GM18520 (cell line): ENCODE results near the gene PRKAR2B.
"Not testable (repeated sequence)": the region's sequence is repeated elsewhere in the genome, so short reads cannot be mapped to it uniquely, and the experiment has no call there.

Experiments
- ATAC-seq: cut with Tn5 transposase; IDR thresholded peaks from one replicate; pipeline ENCODE4 v1.9.1; 2021; ENCODE audit not compliant: unreplicated experiment

Gene PRKAR2B

DNA sequence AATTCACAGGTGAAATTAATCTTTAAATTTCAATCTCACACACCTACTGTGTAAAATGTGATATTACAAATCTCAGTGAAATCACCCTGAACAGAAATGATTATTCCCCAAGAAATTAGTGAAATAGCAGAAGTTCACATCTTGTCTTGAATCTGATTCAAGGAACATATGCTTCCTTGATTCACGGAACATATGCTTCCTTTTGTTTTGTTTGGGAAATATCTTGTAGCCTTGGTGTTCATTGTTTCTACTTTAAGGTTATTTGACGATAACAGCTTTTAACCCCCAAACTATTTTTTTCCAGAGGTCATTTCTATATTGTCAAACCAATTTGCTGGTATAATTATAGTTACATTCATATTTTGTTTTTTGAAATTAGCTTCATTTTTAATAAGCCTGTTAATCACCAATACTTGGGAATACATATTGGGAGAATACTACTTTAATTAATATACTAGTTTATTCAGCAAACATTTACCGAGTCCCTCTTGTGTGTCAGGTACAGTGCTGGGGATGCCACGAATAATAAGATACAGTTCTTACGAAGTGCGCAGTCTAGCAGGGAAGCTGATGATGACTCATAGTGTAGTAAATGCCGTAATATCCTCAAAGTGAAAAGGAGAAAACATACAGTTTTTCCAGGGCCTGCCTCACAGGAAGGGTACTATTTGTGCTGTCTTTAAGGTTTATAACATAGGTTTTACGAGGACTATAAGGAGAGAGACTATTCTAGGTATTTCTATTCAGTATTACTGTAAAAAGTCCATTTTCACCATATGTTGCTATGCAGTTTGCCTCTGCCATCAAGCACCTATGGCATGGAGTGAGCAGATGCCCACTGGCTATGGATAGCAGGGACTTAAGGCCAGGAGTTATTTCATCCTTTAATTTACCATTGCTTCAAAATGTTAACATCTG is 32.5 kb downstream of the PRKAR2B start:
- ATAC-seq = no peak

- no peak for ATAC-seq
Measured at GRCh38 chr7:107077699-107078516, 33.4 kb downstream of the PRKAR2B start.

DNA sequence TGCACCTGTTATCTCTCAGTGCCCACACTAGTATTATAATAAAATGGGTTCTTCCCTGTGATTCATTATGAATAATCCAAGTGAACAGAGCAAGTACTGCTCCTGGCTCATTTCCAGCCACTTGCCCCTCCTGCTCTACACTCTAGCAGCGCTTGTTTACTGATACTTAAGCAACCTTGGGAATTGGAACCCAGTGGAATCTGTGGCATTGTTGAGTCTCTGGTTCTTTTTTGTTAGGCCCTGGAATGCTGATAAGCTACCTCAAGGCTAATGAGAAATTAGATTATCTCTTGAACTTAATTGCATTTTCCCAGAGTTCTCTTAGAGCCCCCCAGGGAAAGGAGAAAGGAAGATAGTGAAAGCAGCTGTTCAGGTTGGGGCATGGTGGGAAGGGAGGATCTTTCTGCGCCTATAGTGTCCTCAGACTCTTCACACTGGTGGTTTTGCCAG is 34.0 kb downstream of the PRKAR2B start:
- ATAC-seq = no peak

DNA sequence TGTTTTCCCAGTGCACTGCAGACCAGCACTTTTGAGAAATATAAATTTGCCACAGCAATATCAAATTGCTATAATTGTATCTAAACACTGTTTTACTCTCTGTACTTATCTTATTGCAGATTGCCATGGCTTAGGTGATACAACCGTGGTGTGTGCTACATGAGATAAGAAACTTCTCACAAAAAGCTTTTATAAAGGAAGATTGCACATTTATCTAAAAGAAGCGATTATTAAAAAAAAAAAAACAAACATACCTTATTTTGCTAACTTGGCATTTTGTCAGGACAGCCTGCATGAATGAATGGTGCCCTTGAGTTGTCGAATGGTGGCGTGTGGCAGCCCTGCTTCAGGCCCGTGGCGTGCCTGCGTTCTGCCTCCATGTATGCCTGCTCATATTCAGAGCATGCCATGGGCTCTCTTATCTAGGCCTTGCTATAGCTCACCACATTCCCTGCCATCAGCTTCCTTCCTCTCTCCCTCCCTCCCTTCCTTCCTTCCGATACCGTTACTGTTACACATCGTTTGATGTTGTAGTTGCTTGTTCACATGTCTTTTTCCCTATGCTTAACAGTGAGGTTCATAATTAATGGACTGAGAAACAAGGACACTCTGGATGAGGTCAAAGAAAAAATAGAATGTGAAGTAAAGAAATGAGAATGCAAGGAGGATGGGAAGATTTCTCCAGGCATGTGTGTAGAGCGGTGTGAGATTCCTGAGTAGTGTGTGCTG is 34.9 kb downstream of the PRKAR2B start:
- no peak for ATAC-seq

- ATAC-seq = no peak
Measured at GRCh38 chr7:107080099-107080505, 35.6 kb downstream of the PRKAR2B start.

- no peak for ATAC-seq
Measured at GRCh38 chr7:107080533-107080932, 36.0 kb downstream of the PRKAR2B start.

GRCh38 chr7:107085180-107085579 is 40.7 kb downstream of the PRKAR2B start:
- no peak for ATAC-seq

DNA sequence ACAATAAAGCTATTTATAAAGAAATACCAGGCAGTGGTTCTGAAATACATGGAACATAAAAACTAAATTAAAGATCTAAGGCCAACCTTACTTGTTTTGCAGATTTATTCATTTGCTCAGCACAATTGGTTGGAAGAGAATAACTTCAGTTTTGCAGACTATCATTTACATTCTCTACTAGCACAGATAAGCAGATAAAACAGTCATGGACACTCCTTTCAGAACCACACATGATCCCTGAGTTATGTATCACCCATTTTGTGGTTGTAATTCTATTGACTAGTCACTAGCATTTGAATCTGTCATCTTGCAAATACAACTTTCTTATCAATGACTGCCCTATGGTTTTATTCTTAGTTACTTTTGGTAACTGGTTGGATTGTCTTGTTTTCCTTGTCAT is 45.1 kb downstream of the PRKAR2B start:
- no peak for ATAC-seq

DNA sequence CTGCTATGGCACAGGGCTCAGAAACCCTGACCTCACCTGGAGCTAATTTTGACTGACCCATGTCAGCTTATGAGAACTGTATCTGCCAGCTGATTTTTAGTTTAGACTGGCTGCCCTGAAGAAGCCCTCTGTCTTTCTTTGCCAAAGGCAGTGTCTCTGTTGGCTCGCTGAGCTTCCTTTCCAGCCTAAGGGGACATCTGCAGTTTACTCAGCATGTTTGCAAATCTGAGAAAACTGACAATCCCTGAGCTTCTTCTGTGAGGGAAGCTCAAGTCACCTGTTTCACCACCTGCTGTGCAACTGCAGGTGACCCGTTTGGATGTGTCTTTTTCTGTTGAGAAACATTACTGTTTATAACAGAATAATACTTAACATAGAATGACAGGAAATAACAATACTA is 46.0 kb downstream of the PRKAR2B start:
- ATAC-seq = no peak

DNA sequence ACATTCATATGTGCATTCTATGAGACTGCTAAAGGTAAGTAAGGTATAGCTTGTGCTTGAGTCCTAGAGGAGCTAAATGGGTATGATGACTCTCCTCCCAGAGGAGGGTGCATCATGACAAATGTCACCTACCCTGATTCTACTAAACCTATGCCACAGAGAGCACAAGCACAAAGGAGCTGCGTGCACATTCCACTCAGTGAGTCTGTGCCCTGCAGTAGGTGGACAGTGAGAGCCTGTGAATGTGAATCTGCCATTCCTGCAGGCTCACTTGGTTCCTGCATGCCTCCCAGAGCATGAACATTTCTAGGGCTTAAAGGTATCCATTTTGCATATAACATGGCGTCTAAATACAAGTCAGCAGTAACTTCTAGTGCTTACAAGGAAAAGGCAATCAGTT is 46.8 kb downstream of the PRKAR2B start:
- ATAC-seq = no peak

GRCh38 chr7:107093671-107094070 is 49.2 kb downstream of the PRKAR2B start:
- not testable (repeated sequence) for ATAC-seq

DNA sequence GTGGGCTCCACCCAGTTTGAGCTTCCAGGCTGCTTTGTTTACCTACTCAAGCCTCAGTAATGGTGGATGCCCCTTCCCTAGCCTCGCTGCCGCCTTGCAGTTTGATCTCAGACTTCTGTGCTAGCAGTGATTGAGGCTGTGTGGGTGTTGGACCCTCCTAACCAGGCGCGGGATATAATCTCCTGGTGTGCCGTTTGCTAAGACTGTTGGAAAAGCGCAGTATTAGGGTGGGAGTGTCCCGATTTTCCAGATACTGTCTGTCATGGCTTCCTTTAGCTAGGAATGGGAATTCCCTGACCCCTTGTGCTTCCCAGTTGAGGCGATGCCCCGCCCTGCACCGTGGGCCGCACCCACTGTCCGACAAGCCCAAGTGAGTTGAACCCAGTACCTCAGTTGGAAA is 54.6 kb downstream of the PRKAR2B start:
- not testable (repeated sequence) for ATAC-seq

GRCh38 chr7:107100824-107101223 is 56.3 kb downstream of the PRKAR2B start:
- ATAC-seq = no peak

DNA sequence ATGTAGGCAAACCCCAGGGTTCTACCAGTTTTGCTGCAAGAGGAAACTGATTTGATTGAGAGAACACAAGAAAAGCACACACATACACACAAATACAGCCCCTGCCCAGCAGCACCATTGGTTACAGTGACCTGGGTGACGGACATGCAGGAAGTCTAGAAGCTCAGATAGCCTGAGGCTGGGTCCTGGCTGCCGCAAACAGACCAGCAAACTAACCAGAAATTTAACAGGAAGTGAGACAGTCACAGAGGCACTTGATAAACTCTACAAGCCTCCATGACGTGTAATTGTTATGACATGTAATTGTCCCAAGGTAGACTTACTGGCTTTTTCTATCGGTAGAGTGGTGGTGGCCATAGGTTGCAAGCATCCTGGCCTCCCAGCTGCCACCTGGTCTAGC is 58.9 kb downstream of the PRKAR2B start:
- no peak for ATAC-seq

DNA sequence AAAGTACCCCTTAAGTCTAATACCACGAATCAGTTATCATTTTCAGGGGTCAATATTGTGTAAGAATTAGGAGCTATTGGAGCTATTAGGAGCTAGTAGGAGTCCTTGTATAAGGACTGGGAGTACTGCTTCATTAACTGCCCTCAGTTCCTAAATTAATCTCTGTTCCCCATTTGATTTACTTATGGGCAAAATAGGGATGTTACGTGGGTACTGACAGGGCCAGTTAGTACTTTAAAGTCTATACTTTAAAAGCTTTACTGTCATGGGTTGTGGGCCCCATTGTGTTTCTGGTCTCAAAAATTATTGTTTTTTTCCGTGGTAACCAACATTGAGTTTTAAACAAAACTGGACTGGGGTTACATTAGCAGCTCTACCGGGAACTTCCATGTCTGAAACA is 60.3 kb downstream of the PRKAR2B start:
- ATAC-seq = no peak

- no peak for ATAC-seq
Measured at GRCh38 chr7:107105591-107106245, 61.2 kb downstream of the PRKAR2B start.

GRCh38 chr7:107108793-107109371 is 64.4 kb downstream of the PRKAR2B start:
- ATAC-seq = no peak

- ATAC-seq = no peak
Measured at GRCh38 chr7:107109955-107110354, 65.5 kb downstream of the PRKAR2B start.

GRCh38 chr7:107111196-107111595 is 66.7 kb downstream of the PRKAR2B start:
- no peak for ATAC-seq

- ATAC-seq = no peak
Measured at GRCh38 chr7:107113866-107114265, 69.4 kb downstream of the PRKAR2B start.
